EH (cell line): ENCODE measurements around the gene MYH15.
"Not testable (repeated sequence)": the region's sequence is repeated elsewhere in the genome, so short reads cannot be mapped to it uniquely, and the experiment has no call there.

ENCODE experiments used
- DNase-seq: peaks from one replicate; pipeline ENCODE4 v3.0.0-alpha.2; 2015; ENCODE audit warnings: low read depth

Gene MYH15

GRCh38 chr3:108388136-108389132 lies 122.0 kb downstream of the MYH15 start:
- no peak for DNase-seq

- DNase-seq = no peak
Measured at GRCh38 chr3:108387063-108387462, 123.3 kb downstream of the MYH15 start.

DNA sequence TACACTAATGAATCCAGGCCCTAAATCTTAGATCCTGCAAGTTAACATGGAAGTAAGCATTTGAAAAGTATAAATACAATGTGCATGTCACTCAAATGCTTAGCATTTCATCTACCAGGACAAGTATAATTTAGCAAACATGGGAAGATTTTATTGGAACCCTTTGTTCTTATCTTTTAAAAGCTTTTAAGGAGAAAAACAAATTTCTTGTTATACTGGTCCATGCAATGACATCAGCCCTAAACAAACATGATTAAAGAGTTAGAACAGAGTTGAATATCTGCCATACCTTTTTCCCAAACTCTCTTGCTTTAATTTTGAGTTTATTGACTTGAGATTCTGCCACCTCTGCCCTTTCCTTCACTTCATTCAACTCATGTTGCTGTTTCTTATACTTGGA lies 127.1 kb downstream of the MYH15 start:
- no peak for DNase-seq

- DNase-seq = no peak
Measured at GRCh38 chr3:108381529-108382140, 128.8 kb downstream of the MYH15 start.

- no peak for DNase-seq
Measured at GRCh38 chr3:108380128-108380795, 130.1 kb downstream of the MYH15 start.

DNA sequence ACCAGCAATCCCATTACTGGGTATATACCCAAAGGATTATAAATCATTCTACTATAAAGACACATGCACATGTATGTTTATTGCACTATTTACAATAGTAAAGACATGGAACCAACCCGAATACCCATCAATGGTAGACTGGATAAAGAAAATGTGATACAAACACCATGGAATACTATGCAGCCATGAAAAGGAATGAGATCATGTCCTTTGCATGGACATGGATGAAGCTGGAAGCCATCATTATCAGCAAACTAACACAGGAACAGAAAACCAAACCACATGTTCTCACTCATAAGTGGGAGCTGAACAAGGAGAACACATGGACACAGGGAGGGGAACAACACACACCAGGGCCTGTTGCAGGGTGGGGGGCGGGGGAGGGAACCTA lies 131.4 kb downstream of the MYH15 start:
- not testable (repeated sequence) for DNase-seq

GRCh38 chr3:108378153-108378951 lies 132.0 kb downstream of the MYH15 start:
- DNase-seq = no peak

GRCh38 chr3:108377384-108377783 lies 133.0 kb downstream of the MYH15 start:
- DNase-seq = no peak

DNA sequence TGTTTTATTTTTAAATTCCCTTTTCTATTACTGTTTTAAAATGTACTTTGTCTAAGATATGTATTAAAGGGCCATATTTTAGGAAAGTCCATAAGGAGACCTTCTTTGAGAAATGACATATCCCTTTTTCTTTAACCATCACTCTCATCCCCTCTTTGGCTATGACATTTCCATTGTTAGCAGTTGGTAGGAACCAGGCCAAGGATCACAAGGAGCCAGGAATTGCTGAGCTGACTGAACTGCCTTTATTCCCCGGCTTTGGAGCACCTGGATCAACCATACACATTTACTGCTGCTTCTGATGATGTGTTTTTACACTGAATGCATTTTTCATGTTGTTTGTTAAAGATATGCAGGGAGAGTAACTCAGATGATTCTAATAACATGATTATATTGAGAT lies 134.4 kb downstream of the MYH15 start:
- no peak for DNase-seq

DNA sequence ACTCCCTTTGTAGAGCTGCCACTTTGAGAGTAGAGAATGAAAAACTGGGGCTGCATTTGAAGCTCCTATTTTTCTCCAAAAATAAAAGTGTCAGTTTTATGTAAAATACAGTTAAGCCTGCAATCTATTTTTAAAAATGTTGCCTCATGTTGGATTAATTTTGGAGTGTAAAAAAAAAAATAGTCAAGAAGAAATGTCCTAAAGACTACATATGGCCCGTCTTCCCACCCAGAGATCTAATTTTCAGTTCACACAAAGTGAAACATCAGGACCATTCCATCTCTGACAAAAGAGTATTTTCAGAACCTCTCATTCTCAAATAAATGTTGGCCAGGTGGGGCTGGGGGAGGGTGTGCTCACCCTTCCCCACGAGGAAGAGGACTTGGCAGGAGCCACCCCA lies 151.4 kb downstream of the MYH15 start:
- no peak for DNase-seq

GRCh38 chr3:108357042-108357441 lies 153.4 kb downstream of the MYH15 start:
- DNase-seq = no peak

DNA sequence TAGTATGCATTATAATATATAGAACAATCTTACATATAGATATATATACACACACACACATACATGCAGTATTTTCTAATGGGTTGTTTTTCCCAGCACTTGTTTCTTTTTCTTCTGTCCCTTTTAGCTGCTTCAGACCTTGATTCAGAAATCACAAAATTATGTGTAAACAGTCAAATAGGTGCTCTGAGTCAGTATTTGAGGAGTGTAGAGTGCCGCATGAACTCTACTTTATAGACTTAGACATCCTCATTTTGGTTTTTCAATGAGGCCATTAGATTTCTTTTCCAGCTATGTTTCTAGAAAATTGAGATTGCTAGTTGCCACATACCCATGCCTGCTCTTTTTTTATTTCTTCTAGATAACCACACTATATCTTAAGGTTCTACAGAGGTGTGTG lies 155.8 kb downstream of the MYH15 start:
- no peak for DNase-seq

- no peak for DNase-seq
Measured at GRCh38 chr3:108352176-108352575, 158.2 kb downstream of the MYH15 start.

DNA sequence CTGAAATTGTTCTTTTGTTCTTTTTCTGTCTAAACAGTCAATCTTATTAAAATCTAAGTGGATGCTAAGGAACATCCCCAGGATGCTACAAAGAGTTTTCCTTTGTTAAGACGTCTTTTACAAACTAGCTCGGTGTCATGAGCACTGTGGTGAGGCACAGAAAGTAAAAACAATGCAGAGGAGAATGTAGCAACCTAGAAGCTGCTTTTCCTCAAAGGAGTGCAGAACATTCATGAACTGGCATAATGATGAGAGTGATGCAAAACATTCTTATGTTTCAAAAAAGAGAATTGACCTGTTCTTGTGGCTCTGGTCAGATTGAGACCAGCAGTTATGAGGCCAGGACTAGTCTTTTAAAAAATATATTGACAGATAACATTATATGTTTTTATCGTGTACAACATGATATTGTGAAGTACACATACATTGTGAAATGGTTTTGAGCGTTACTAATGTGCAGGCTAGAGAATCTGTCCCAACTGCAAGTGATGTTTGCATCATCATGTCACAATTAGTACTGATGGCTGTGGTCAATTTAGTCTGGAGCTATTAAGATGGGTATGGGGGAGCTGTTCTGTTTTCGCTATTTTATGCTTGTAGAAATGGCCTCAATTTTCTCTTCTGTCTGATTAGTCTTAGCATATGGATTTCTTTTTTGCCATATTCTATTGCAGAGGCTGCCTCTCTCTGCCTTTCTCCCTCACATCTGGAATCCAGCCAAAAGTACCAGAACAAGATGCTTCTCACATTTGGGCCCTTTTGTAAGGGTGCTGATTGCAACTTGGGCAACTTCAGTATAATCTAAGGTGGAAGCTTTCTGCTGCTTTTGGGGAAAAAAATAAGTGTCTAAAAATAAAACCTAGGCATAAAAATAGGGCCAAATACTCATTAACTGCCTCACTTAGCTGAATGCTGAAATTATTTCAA lies 163.8 kb downstream of the MYH15 start:
- DNase-seq = no peak

DNA sequence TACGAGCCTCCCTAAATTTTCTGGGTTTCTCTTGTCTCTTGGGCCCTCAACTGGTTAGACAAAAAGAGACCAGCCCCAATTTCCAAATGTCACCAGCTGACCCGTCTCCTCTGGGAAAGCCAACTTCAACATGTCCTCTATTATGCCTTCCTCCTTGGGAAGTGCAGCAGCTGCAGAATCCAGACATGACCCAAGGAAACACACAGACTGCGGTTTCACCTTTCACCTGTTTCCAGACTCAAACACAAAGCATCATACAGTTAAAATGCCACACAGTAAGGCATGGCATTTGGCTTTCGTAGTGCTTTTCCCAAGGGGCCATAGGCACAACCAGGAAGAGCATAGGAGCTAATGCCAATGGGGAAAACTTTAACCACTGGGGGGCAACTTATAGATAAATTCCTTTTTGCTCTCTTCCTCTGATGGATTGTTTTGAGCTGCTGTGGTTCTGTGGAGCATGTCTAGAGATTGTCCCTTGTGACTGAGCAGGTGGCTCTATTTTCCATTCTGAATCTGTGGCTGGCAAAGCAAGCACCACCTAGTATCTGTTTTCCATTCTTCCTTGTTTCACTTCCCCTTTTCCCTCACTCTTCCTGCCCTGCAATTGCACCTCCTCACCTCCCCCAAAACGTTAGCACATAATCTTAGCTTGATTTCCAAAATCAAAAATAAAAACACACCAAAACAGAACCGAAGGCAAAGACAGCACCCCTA lies 164.7 kb downstream of the MYH15 start:
- DNase-seq = no peak

GRCh38 chr3:108343491-108343890 lies 166.9 kb downstream of the MYH15 start:
- DNase-seq = no peak

- DNase-seq = no peak
Measured at GRCh38 chr3:108342837-108343486, 167.4 kb downstream of the MYH15 start.

DNA sequence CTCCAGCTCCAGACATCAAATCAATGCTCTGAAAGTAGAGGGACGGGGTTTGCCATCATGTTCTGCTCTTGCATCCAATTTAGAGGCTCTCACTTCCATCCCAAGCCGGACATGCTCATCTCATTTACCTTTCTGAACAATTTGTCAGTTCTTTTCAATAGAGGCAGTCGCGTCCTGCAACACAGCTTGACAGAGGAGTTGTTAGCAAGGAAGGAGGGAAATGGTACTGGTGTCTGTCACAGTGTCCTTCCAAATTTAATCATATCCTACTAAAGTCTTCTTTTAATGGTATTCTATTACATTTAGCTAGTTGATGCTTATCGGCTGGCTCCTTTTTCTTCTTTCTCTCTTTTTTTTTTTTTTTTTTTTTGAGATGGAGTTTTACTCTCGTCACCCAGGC lies 168.5 kb downstream of the MYH15 start:
- DNase-seq = no peak

DNA sequence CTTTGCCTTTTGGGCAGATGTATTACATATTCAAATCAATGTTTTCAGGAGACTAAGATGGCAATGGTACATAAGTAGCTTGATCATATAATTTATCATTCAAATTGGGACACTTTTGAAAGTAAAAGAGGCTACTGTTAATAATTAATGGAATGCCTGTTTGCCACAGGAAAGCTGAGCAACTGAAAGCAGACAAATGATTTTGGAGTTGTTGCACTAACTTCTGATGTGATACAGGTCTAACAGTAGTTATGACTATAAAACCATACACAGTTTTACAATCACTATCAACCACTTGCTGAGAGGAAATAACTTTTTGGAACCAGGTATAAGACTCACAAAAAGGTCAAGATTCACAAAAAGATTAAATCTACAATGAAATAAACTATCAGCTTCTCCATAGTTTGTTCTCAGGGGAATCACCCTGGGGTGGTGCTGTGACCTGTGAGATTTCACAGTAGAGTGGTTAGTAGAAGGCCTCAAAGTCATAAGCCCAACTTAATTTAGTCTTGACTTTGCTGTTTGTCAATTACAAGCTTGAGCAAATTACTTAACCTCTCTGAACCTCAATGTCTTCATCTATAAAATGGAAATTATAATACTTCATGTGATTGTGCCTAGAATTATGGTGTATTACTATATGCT lies 171.4 kb downstream of the MYH15 start:
- no peak for DNase-seq
